Measurements from ENCODE around the gene AP1M1. TPM values are rescaled to one million over a fixed set of nuclear protein-coding genes. Genes with fewer than 3 reads are reported as not detected.

The AP1M1 gene
- total RNA-seq, 1 donor from 2014 or later, result 81.8 TPM

DNA sequence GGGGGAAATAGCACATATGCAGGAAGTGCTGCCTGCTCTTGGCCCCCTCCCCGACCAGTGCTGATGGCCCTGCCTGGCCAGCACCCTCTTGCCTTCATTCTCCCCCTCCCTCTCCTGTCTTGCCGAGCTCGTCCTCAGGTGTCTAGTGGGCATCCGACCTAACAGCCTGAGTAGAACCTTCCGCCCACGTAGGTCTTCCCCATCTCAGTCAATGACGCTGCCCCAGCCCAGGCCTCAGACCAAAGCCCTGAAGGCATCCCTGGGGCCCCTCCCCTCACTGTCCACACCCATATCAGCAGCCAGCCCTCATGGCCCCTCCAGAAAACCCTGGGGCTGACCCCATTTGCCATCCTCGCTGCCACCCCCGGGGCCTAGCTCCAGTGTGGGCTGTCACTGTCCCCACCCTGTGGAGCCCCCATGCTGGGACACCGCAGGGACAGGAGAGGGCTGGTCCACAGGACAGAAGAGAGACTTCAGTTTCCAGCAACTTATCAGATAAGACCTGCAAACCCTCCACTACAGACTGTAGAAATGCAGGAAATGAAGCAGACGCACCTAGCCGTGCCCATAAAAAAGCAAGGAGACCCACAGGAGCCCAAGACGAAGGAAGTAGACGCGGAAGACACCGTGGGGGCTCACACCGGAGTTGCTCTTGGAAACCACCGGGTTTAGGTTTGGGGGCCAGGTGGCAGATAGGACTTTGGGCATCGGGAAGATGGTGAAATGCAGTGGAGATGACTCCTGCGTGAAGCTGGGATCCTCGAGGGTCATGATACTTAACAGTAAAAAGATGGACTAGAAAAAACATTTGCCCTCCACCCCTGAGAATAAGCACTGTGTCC lies 38.3 kb downstream of the AP1M1 start:
- H3K27ac Mint-ChIP-seq (ENCODE audit: unreplicated experiment), result no peak overlapping the region
- no peaks in the 10 kb centered on the region for H3K27me3 Mint-ChIP-seq (ENCODE audit: low read depth)
- peak; percentile 71 for DNase-seq (ENCODE audit: low spot score)
- peaks cover 37% of the 10 kb centered on the region for H3K36me3 Mint-ChIP-seq (ENCODE audit: low read depth)
- no peaks in the 10 kb centered on the region for H3K4me1 Mint-ChIP-seq (ENCODE audit: low read depth)
- H3K9me3 Mint-ChIP-seq (ENCODE audit: low read depth), result no peaks in the 10 kb centered on the region
- H3K4me3 Mint-ChIP-seq (ENCODE audit: unreplicated experiment), result no peak overlapping the region
- TF ChIP-seq CTCF (IDR thresholded peaks at IDR 0.05), result no peak

GRCh38 chr19:16244091-16244490 lies 46.4 kb downstream of the AP1M1 start:
- DNase-seq (ENCODE audit: low spot score), result no peak
- Mint-ChIP-seq H3K9me3 (ENCODE audit: low read depth) (peaks cover 2% of the 10 kb centered on the region), H3K36me3 (ENCODE audit: low read depth) (no peaks in the 10 kb centered on the region), H3K27ac (ENCODE audit: unreplicated experiment) (peak overlapping the region; percentile 69), H3K4me1 (ENCODE audit: low read depth) (peaks cover 11% of the 10 kb centered on the region), H3K27me3 (ENCODE audit: low read depth) (peaks cover 11% of the 10 kb centered on the region), H3K4me3 (ENCODE audit: unreplicated experiment) (no peak overlapping the region)
- no peak for TF ChIP-seq CTCF (IDR thresholded peaks at IDR 0.05)

- DNase-seq (ENCODE audit: low spot score), result no peak
- no peaks in the 10 kb centered on the region for H3K36me3 Mint-ChIP-seq (ENCODE audit: low read depth)
- H3K4me1 Mint-ChIP-seq (ENCODE audit: low read depth), result peaks cover 11% of the 10 kb centered on the region
- peaks cover 2% of the 10 kb centered on the region for H3K9me3 Mint-ChIP-seq (ENCODE audit: low read depth)
- H3K27ac Mint-ChIP-seq (ENCODE audit: unreplicated experiment), result peak overlapping the region; percentile 64
- peaks cover 12% of the 10 kb centered on the region for H3K27me3 Mint-ChIP-seq (ENCODE audit: low read depth)
- no peak overlapping the region for H3K4me3 Mint-ChIP-seq (ENCODE audit: unreplicated experiment)
- peak; percentile 94 for TF ChIP-seq CTCF (IDR thresholded peaks at IDR 0.05)
Observed at GRCh38 chr19:16247353-16248182, 49.9 kb downstream of the AP1M1 start.

- Mint-ChIP-seq H3K4me1 (ENCODE audit: low read depth) (peaks cover 11% of the 10 kb centered on the region), H3K27me3 (ENCODE audit: low read depth) (peaks cover 12% of the 10 kb centered on the region), H3K4me3 (ENCODE audit: unreplicated experiment) (no peak overlapping the region), H3K36me3 (ENCODE audit: low read depth) (no peaks in the 10 kb centered on the region), H3K9me3 (ENCODE audit: low read depth) (peaks cover 2% of the 10 kb centered on the region), H3K27ac (ENCODE audit: unreplicated experiment) (no peak overlapping the region)
- TF ChIP-seq CTCF (IDR thresholded peaks at IDR 0.05), result no peak
- DNase-seq (ENCODE audit: low spot score), result no peak
Observed at GRCh38 chr19:16248380-16249023, 50.8 kb downstream of the AP1M1 start.

All from chondrocyte (in vitro differentiated cells).